Measurements from ENCODE around the gene SCO2.

GRCh38 chr22:50481440-50482106 lies 43.8 kb downstream of the SCO2 start, which contains the start of gene ADM2:
- TF ChIP-seq, protein P1, sequence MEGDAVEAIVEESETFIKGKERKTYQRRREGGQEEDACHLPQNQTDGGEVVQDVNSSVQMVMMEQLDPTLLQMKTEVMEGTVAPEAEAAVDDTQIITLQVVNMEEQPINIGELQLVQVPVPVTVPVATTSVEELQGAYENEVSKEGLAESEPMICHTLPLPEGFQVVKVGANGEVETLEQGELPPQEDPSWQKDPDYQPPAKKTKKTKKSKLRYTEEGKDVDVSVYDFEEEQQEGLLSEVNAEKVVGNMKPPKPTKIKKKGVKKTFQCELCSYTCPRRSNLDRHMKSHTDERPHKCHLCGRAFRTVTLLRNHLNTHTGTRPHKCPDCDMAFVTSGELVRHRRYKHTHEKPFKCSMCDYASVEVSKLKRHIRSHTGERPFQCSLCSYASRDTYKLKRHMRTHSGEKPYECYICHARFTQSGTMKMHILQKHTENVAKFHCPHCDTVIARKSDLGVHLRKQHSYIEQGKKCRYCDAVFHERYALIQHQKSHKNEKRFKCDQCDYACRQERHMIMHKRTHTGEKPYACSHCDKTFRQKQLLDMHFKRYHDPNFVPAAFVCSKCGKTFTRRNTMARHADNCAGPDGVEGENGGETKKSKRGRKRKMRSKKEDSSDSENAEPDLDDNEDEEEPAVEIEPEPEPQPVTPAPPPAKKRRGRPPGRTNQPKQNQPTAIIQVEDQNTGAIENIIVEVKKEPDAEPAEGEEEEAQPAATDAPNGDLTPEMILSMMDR (IDR thresholded peaks at IDR 0.05): no peak
- no peak for TF ChIP-seq POLR2A (IDR thresholded peaks at IDR 0.05)
